Sigmoid colon (tissue), 7 donors: ENCODE data around the gene C17orf75. TPM values are rescaled to one million over a fixed set of nuclear protein-coding genes. Genes with fewer than 3 reads are reported as not detected.

Experiments
- DNase-seq: peaks from one replicate; pipeline ENCODE4 v3.0.0-alpha.2; 2019
- H3K27ac ChIP-seq, 4 donors: fragments of 200-600 bp; sonication (generic); one replicate each; pipeline ENCODE4 v1.5.1; 2016 to 2019; ENCODE audit warnings: mild to moderate bottlenecking in 1 of 4
- H3K27me3 ChIP-seq, 3 donors: fragments of 200-600 bp; sonication (generic); one replicate each; pipeline ENCODE4 v1.5.1; 2019; ENCODE audit warnings: mild to moderate bottlenecking in 1 of 3
- H3K36me3 ChIP-seq, 4 donors: fragments of 200-600 bp; sonication (generic); one replicate each; pipeline ENCODE4 v1.5.1; 2016 to 2019
- H3K4me1 ChIP-seq, 4 donors: fragments of 200-600 bp; sonication (generic); one replicate each; pipeline ENCODE4 v1.5.1; 2017 to 2019
- H3K4me3 ChIP-seq, 4 donors: fragments of 200-600 bp; sonication (generic); one replicate each; pipeline ENCODE4 v1.5.1; 2017 to 2019; ENCODE audit warnings: mild to moderate bottlenecking in 2 of 4, moderate library complexity in 1 of 4
- H3K9me3 ChIP-seq, 4 donors: fragments of 200-600 bp in 3 of 4; sonication (generic) in 3 of 4; one replicate each; pipeline versions ENCODE4 v1.5.1 to v1.6.1; 2013 to 2019
- EP300 ChIP-seq, 4 donors: sonication (generic); formaldehyde crosslinking; IDR thresholded peaks; one replicate each; pipeline ENCODE4 v1.6.1; 2017; ENCODE audit warnings: antibody characterized with exemption in 4 of 4
- POLR2A ChIP-seq, 2 donors: fragments of 450-650 bp; IDR thresholded peaks; one replicate each; pipeline ENCODE4 v1.6.1; 2016; ENCODE audit warnings: antibody characterized with exemption in 2 of 2, mild to moderate bottlenecking in 2 of 2, moderate library complexity in 2 of 2
- POLR2AphosphoS5 ChIP-seq, 4 donors: sonication (generic); formaldehyde crosslinking; IDR thresholded peaks; one replicate each; pipeline ENCODE4 v1.6.1; 2017; ENCODE audit warnings: antibody characterized with exemption in 4 of 4
- WGBS, 2 donors: extraction: QIAGEN DNeasy Blood & Tissue Kit; methylation state at CpG; one replicate each; pipeline ENCODE4 v1.1.7; 2013; 5-methylcytosine and 5-hydroxymethylcytosine counted together
- intact Hi-C: fragments of 100-400 bp; cut with DNase I; formaldehyde crosslinking; loops from one replicate; pipeline ENCODE4 v1.15.1; 2023
- polyA plus RNA-seq, 3 donors: library from polyadenylated mRNA; stranded (reverse); fragments of 200-250 nt; gene quantifications; one replicate each; pipeline ENCODE4 v1.2.3, GENCODE V29; 2013
- total RNA-seq, 4 donors: library from RNA; depleted of rRNA; stranded (reverse); fragments of >200 nt; gene quantifications; one replicate each; pipeline ENCODE4 v1.1.0, GENCODE V29; 2016
- TF ChIP-seq, protein P1 (sequence below), 4 experiments: fragments of 450-650 bp in 3 of 4; fragments of 200-600 bp in 1 of 4; IDR thresholded peaks; one replicate each; pipeline ENCODE4 v1.5.1; 2016 to 2019; ENCODE audit warnings: antibody characterized with exemption in 4 of 4, mild to moderate bottlenecking in 3 of 4, moderate library complexity in 2 of 4
- donor health status: healthy with polysubstance abuse.
- donor health status: Bipolar disorder and iron deficiency.
- donor health status: healthy.

The C17orf75 gene
- total and polyA plus RNA-seq, 7 donors = 10.0 to 19.6 (median 10.8) TPM

DNA sequence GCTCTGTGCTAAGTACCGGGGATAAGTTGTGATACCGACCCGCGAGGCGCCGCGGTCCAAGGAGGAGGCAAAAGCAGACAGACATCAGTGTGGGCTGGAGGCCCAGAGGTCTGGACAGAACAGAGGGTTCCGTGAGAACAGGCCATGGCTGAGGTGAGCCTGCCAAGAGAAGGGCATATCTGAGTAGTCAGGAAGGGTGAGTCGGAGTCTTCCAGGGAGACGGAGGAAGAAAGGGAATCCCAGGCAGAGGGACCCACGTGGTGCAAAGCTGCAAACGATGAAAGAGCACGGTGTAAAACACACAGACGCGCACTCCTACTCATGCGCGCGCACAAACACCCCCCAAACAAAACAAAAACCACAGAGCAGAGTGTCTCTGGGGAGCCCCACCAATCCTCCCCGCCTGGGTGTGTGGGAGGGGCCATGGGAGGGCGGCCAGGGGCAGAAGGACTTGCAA lies 58.2 kb downstream of the C17orf75 start:
- Histone ChIP-seq H3K4me3 (no peak overlapping the region), H3K36me3 (no peaks in the 10 kb centered on the region), H3K4me1 (peaks cover 0 to 4% (median 0%) of the 10 kb centered on the region in 4 donors), H3K27ac (no peak overlapping the region), H3K9me3 (no peaks in the 10 kb centered on the region), H3K27me3 (peaks cover 0 to 4% (median 0%) of the 10 kb centered on the region in 3 donors)
- WGBS, 2 donors = 69 to 79% methylated on average over 20 of the region's 20 CpGs
- DNase-seq = no peak
- no peak for TF ChIP-seq POLR2AphosphoS5 (IDR thresholded peaks at IDR 0.05)
- TF ChIP-seq POLR2A (IDR thresholded peaks at IDR 0.05) = no peak
- TF ChIP-seq, protein P1, sequence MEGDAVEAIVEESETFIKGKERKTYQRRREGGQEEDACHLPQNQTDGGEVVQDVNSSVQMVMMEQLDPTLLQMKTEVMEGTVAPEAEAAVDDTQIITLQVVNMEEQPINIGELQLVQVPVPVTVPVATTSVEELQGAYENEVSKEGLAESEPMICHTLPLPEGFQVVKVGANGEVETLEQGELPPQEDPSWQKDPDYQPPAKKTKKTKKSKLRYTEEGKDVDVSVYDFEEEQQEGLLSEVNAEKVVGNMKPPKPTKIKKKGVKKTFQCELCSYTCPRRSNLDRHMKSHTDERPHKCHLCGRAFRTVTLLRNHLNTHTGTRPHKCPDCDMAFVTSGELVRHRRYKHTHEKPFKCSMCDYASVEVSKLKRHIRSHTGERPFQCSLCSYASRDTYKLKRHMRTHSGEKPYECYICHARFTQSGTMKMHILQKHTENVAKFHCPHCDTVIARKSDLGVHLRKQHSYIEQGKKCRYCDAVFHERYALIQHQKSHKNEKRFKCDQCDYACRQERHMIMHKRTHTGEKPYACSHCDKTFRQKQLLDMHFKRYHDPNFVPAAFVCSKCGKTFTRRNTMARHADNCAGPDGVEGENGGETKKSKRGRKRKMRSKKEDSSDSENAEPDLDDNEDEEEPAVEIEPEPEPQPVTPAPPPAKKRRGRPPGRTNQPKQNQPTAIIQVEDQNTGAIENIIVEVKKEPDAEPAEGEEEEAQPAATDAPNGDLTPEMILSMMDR (IDR thresholded peaks at IDR 0.05) = no peak
- no peak for TF ChIP-seq EP300 (IDR thresholded peaks at IDR 0.05)
- intact Hi-C loops = no loop called here

DNA sequence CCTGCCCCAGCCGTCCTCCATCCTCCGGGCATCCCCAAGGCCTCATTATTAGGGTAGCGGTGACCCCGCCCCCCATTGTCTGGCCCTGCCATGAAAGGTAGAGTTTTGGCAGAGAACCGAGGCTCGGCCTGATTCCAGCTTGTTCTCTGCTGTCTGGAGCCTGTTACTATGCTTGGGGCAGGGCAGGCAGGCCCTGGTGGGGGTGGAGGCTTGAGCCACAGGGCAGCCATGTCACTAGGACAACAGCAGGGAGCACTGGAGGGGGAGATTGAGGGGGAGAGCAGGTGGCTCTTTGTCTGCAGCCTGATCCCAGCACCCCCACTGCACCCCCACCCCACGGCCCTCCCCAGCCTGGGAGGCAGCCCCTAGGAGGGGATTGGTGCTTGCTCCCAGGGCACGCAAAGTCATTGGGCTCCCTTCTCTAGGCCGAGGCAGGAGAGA lies 60.9 kb downstream of the C17orf75 start:
- intact Hi-C loops = no loop called here
- 30 to 68% methylated on average over 9 of the region's 9 CpGs for WGBS, 2 donors
- Histone ChIP-seq H3K4me3 (no peak overlapping the region), H3K27me3 (peaks cover 0 to 7% (median 0%) of the 10 kb centered on the region in 3 donors), H3K9me3 (no peaks in the 10 kb centered on the region), H3K27ac (no peak overlapping the region), H3K36me3 (no peaks in the 10 kb centered on the region), H3K4me1 (peaks cover 0 to 4% (median 0%) of the 10 kb centered on the region in 4 donors)
- TF ChIP-seq POLR2A (IDR thresholded peaks at IDR 0.05) = no peak
- TF ChIP-seq POLR2AphosphoS5 (IDR thresholded peaks at IDR 0.05) = no peak
- TF ChIP-seq, protein P1 (IDR thresholded peaks at IDR 0.05) = no peak
- no peak for TF ChIP-seq EP300 (IDR thresholded peaks at IDR 0.05)
- DNase-seq = no peak

DNA sequence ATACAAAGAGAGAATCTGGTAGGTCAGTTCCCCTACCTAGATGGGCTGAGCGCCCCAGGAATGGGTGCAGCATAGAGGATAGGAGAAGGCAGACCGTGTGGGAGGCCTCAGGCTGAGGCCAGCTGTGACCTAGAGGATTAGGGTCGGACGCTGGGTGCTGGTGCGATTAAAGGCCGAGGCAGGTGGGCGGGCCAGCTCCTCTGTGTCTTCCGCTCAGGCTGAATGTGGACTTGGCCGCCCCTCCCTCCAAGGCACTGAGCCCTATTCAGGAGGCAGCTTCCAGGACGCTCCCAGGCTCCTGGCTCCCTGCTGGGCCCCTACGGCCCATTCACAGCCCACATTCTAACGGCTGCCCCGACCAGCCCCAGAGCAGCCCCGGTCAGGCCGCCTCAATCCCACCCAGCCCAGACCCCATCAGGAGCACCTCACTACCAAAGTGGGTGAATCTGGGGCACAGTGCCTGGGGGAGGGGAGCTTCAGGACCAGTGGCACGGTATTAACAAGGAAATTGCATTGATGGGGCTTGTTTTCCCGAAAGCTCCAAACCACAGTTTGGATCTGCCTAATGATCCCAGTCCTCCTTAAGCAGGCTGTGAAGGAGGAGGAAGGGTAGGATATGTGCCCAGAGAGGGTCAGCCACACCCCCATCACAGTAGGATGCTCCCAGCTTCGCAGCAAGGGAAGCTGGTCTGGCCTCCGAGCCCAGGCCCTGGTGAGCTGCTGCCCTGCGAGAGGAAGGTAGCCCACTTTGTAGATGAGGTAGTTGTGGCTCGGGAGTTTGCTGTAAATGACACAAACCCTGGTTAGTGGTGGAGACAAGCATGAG lies 61.9 kb downstream of the C17orf75 start:
- H3K27me3 ChIP-seq = peaks cover 0 to 16% (median 0%) of the 10 kb centered on the region in 3 donors
- H3K9me3 ChIP-seq = no peaks in the 10 kb centered on the region
- H3K27ac ChIP-seq = no peak overlapping the region
- TF ChIP-seq, protein P1 (IDR thresholded peaks at IDR 0.05) = no peak
- TF ChIP-seq POLR2AphosphoS5 (IDR thresholded peaks at IDR 0.05) (no peak), POLR2A (IDR thresholded peaks at IDR 0.05) (no peak), EP300 (IDR thresholded peaks at IDR 0.05) (no peak)
- peaks cover 0 to 4% (median 0%) of the 10 kb centered on the region in 4 donors for H3K4me1 ChIP-seq
- H3K4me3 ChIP-seq = no peak overlapping the region
- no peak for DNase-seq
- 87 to 90% methylated on average over 21 of the region's 21 CpGs for WGBS, 2 donors
- H3K36me3 ChIP-seq = no peaks in the 10 kb centered on the region
- intact Hi-C loops = no loop called here

DNA sequence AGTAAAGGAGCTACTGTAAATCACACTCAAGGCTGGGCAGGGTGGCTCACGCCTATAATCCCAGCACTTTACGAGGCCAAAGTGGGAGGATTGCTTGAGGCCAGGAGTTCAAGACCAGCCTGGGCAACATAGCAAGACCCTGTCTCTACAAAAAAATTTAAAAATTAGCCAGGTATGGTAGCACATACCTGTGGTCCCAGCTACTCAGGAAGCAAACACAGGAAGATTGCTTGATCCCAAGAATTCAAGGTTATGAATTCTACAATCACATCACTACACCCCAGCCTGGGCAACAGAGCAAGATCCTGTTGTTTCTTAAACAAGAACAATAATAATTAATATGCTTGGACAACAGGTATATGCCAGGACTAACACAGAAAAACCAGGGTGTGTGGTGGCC lies 63.2 kb downstream of the C17orf75 start:
- 65 to 85% methylated on average over 2 of the region's 2 CpGs for WGBS, 2 donors
- peaks cover 0 to 4% (median 0%) of the 10 kb centered on the region in 4 donors for H3K4me1 ChIP-seq
- no peak overlapping the region for H3K4me3 ChIP-seq
- H3K36me3 ChIP-seq = no peaks in the 10 kb centered on the region
- H3K27ac ChIP-seq = no peak overlapping the region
- H3K27me3 ChIP-seq = peaks cover 0 to 25% (median 0%) of the 10 kb centered on the region in 3 donors
- no peaks in the 10 kb centered on the region for H3K9me3 ChIP-seq
- DNase-seq = no peak
- TF ChIP-seq, protein P1 (IDR thresholded peaks at IDR 0.05) = no peak
- TF ChIP-seq POLR2A (IDR thresholded peaks at IDR 0.05) = no peak
- intact Hi-C loops = no loop called here

Other genes with a start within 250 kb of the C17orf75 start
- gene RHOT1, start 199.7 kb downstream of the C17orf75 start, total RNA-seq = 10 to 100 TPM; 48.9 to 71.5 (median 58.0) TPM
- 10 to 100 TPM; 17.0 to 33.6 (median 22.0) TPM for gene RHOT1, start 199.7 kb downstream of the C17orf75 start, polyA plus RNA-seq
- under 1 TPM; 0.36 to 0.83 (median 0.68) TPM for gene RHBDL3, start 76.3 kb downstream of the C17orf75 start, total RNA-seq
- gene RHBDL3, start 76.3 kb downstream of the C17orf75 start, polyA plus RNA-seq = under 1 TPM in 2 of 3 donors, not detected in 1; 0.23 to 0.67 TPM
- 100 to 1,000 TPM; 100 to 132 (median 108) TPM for gene ZNF207, start 8.0 kb upstream of the C17orf75 start, total RNA-seq
- 10 to 100 TPM; 61.9 to 95.5 (median 62.9) TPM for gene ZNF207, start 8.0 kb upstream of the C17orf75 start, polyA plus RNA-seq
- 10 to 100 TPM; 42.4 to 59.8 (median 43.2) TPM for gene PSMD11, start 102.3 kb upstream of the C17orf75 start, total RNA-seq
- gene PSMD11, start 102.3 kb upstream of the C17orf75 start, polyA plus RNA-seq = 10 to 100 TPM; 42.0 to 71.7 (median 52.2) TPM
- gene CDK5R1, start 144.8 kb upstream of the C17orf75 start, total RNA-seq = 1 to 10 TPM in 3 of 4 donors, under 1 TPM in 1; 0.81 to 1.2 (median 1.1) TPM
- gene CDK5R1, start 144.8 kb upstream of the C17orf75 start, polyA plus RNA-seq = 1 to 10 TPM in 1 of 3 donors, under 1 TPM in 2; under 0.01 to 3.8 (median 0.46) TPM